Stimulated activated CD8-positive, alpha-beta memory T cell treated with anti-CD3 and anti-CD28 coated beads, Interleukin-15, amount 100 ng/mL, for 48 hours (primary cell): ENCODE measurements around the gene TNIP3.
A peak's percentile ranks its signal among the peaks of the same experiment; 100 is the strongest.

Source experiments
- DNase-seq, 2 donors: peaks; one replicate each; pipeline ENCODE4 v3.0.0-alpha.2; 2020; ENCODE audit warnings: low read depth in 2 of 2

Gene TNIP3

DNA sequence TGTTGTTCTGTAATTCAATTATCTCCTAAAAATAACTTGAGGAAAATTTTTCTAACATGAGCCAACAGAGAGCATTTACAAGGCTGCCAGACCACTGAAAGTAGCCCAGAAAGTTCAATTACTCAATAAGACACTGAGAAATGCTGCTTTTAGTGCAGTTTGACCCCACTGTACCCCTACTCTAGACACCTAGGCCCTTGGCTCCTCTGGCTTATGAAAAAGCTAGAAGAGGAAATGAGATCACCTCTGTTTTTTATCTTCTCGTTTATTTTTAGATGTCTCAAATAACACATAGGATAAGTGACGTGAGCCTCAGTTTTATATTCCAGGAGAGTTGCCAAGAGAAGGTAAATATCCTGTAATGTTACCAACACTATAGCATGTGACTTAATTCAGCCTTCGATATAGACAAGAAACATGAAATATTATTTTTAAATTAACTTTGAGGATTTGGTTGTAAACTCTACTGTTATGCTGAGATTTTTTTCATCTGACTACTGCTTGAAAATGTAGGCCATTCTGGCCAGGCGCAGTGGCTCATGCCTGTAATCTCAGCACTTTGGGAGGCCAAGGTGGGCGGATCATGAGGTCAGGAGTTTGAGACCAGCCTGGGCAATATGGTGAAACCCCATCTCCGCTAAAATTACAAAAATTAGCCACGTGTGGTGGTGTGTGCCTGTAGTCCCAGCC is 24.4 kb downstream of the TNIP3 start:
- no peak for DNase-seq

DNA sequence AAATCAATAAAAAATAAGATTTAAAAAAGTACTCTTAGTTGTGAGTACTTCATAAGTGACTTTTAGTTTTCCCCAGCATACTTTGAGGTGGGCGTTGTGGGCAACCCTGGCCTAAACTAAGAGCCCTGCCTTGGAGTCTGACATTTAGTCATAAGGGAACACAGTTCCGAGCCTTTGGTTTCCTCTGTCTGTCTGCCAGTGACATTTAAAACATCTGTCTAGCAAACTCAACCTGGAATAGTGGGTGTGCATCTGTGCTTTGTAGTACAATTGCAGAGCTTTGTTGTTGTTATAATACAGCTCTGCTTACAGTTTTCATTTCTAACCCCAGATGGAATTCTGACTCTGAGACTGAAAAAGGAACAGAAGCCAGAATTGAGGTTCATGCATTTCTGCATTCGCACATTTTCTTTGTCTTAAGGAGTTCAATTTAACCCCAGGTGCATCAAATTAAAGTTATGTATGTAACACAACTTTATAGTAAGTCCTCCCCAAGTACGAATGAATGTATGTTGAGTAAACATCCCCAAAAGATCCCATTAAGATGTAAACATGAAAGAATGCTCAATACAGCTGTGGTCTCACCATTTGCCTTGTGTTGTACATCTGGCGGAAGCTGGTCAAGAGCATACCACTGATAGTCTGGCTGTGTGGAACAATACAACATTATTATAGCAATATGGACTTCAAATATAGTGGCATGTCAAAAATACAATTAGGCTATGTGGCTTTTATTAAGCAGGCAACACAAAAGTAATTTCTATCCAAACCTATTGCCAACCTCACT is 25.9 kb downstream of the TNIP3 start:
- peak; percentile 42 to 47 for DNase-seq

- DNase-seq = no peak
Measured at GRCh38 chr4:121130326-121130660, 33.8 kb downstream of the TNIP3 start.

DNA sequence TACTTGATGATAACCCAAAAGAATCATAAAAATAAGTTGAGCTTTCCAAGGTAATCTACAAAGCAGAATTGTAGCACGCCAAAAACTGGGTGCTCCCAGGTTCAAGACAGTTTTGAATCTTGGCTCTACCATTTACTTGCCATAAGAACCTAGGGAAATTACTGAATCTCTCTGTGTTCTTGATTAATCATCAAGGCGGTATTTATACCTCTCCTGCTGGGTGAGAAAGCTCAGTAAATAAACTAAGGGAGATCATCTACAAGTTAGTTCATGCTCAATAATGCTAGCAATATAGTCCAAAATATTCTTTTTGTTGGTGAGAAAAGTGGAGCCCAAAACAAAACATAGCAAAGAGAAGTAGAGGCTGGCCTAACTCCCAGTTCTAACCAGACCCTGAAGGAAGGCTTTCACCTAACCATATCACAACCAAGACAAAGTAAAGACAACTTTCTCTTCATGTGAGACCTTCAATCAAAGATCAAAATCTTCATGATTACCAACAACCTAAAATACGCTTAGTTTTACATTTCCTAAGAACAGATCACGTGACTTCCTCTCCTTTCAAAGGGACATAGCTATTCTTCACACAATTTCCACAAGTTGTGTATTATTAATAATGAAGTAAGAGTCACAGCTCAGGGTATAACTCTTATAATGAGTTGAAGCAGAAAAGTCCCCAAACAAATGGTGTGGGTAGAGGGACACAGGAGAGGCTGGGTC is 34.4 kb downstream of the TNIP3 start:
- DNase-seq = no peak

DNA sequence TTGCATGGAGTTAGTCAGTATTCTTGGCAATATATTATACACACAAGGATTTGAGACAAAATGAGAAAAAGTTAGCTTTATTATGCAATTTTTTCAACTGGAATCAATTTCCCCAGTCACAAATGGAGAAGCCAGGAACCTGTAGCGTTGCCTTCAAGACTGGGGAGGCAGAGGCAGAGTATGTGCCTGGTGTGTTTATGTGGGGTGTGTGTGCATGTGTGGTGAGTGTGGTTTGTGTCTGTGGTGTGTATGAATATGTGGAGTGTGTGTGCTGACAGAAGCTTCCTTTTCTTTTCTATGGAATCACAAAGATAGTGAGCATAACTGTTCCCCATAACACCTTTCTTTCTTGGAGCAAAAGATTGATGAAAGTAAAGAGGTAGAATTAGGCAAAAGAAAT is 37.0 kb downstream of the TNIP3 start:
- no peak for DNase-seq

DNA sequence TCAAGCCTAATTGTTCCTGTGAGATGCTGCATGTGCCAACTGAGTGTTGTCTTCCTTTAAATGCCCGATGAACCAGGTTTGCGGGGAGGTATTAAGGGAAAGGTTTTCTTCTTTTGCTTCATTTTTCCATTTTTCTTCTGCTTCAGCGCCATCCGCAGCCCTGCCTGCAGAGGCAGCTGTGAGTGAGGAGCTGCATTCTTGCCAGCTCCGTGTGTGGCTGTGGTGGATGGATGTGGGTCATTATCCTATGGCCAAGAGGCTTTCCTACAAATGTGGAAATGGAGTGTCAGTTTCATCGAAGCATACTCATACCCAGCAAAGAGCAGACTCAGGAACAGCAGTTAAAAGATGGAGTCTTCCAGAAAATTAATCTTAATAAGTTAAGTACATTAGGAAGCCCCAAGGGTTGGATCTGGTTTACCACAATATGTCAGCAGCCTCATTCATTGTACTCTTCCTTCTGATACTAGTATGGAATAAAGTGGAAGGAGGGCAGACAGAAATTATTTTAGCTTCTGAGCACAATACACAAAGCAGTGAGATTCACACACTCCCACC is 37.6 kb downstream of the TNIP3 start:
- DNase-seq = no peak

GRCh38 chr4:121125498-121125885 is 38.6 kb downstream of the TNIP3 start:
- no peak for DNase-seq

DNA sequence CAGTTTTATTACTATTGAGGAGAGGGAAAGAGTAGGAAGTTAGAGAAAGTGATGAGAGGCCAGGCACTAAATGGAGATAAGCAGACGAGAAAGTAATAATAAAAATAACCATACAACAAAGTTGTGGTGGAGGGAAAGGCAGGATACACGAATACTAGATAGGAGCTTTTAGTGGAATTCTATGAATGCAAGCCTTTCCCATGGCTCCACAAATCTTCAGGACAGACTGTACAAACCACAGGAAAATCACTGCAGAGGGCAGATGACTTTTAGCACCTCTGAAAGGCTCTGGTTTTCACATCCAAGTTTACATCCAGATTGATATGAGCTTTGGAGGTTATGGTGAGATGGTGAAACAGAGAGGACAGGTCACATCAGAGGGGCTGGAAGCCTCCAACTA is 41.5 kb downstream of the TNIP3 start:
- DNase-seq = no peak

GRCh38 chr4:121119715-121120114 is 44.4 kb downstream of the TNIP3 start:
- no peak for DNase-seq

DNA sequence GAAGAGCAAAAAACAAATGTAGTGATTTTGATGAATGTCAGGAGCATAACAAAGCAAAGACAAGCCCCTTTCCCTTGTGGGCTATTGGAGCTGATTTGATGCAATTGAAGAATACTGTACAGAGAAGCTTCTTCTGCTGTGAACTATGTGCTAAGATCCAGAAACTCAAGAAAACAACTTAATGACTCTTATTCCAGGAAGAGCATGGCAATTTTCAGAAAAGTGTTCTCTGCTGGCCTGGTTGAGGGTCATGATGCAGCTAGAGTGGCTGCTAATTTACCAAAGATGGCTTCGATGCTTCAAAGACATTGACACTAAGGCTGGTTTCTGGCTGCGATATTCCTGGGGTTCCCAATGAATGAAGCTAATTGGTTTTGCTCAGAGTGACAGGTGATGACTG is 45.8 kb downstream of the TNIP3 start:
- no peak for DNase-seq

DNA sequence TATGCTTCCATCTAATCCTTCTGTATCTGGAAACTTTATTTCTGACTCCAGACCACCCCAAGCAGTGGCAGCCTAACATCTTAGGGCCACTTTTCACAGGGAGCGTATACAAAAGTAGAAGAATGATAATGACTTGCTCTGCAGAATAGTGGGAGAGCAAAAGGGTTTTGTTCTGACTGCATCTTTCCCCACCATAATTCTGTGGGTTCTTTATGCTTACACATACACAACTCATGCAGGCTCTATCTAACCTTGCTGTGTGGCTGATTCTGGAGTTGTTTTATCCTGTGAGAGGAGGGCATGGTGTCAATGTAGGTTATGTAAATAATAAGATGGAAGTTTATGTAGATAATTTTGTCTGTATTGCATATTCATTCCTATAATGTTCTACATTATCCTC is 49.4 kb downstream of the TNIP3 start:
- no peak for DNase-seq

GRCh38 chr4:121112530-121112929 is 51.6 kb downstream of the TNIP3 start:
- no peak for DNase-seq

GRCh38 chr4:121108557-121108956 is 55.6 kb downstream of the TNIP3 start:
- DNase-seq = no peak

DNA sequence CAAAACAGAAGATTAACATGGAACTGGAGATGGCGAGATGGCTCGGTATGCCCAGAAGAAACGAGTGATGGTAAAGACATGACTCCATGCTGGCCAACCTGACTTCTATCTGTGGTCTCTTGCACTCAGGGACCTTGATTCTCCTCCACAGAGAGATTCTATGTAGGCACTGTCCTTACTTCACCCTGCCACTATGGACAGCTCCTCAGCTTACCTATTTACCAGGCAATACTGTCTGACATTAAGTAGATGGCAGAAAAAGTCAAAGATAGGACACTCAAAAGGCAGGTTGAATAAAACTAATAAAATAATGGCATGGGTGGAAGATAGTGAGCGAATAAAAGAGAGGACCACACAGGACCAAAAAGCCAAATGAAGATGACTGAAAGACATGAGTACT is 56.6 kb downstream of the TNIP3 start:
- DNase-seq = no peak

GRCh38 chr4:121100093-121100775 is 63.9 kb downstream of the TNIP3 start:
- DNase-seq = no peak

DNA sequence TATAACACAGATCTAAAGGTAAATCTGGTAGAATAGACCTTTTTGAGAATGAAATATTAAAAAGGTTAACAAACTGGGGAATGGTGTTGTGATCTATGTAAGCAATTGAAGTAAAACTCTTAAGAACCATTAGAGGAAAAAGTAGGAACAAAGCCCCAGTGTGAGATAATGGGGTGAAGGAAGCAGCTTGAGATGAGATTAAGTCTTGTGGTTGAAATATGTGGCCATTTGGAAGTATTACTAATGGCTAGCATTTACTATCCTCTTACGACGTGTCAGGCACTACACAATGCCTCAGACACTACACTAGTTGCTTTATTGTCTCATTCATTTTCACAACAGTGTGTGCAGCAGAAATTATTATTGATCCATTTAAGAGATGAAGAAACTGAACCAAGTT is 65.9 kb downstream of the TNIP3 start:
- no peak for DNase-seq

- DNase-seq = no peak
Measured at GRCh38 chr4:121096629-121097028, 67.5 kb downstream of the TNIP3 start.

GRCh38 chr4:121096191-121096590 is 67.9 kb downstream of the TNIP3 start:
- DNase-seq = no peak

DNA sequence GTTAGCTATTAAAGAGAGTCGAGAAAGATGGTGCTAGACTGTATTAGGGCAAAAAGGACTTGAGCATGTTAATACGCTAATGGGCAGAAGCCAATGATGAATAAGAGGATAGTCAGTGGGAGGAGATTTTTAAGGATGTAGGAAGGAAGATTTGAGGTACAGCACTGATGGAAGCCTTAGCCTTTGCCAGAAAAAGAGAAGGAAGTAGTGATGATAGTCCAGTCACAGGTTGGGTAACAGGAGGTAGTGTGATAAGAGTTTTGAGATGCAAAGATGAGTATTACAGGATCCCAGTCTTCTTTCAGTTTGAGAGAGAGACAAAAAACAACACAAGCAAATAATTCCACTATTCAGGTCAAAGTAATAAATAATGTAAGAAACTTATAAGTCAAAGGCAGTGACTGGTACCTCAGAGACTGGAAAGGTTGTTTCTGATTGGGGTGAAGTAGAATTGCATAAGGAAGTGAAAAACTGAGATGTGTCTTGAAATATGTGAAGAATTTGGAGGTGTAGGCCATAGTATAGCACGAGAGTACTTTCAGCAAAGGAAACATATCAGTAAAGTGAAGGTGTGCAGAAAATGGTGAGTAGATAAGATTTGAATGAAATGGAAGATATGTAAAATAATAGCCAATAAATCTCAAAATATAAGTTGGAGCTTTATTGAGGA is 69.7 kb downstream of the TNIP3 start:
- no peak for DNase-seq

DNA sequence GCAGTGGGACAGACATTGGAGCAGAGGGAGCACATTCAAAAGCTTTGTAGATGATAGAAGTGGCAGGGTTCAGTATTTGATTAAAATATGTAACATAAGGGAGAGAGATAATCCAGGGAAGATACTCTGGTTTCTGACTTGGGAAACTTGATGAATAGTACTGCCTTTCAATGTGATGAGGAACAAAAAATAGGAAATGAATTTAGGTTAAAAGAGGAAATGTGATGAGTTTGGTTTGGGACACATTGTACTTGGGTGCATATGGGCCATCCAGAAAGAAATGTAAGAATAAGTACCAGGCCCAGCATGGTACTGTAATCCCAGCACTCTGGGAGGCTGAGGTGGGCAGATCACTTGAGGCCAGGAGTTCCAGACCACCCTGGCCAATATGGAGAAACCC is 70.9 kb downstream of the TNIP3 start:
- DNase-seq = no peak

DNA sequence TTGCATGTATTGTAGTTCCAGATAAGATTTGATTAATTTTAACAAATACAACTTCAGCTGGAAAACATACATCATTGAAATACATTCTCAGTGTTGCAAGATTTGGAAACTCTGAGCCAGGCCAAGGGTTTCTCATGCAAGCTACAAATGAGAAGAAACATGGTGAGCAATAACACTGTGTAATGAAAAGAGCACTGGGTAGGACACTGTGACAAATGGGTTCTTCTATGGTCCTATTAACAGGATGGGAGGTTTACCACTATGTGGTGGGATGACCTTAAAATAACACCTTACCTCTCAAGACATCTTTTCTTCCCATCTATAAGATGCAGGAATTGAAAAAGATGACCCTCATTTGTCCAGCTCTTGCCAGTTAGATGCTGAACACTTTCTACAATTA is 72.2 kb downstream of the TNIP3 start:
- DNase-seq = no peak

GRCh38 chr4:121088867-121089266 is 75.3 kb downstream of the TNIP3 start:
- DNase-seq = no peak
